Stimulated activated CD8-positive, alpha-beta memory T cell treated with anti-CD3 and anti-CD28 coated beads, Interleukin-7, amount 100 ng/mL, for 48 hours (primary cell): ENCODE data around the gene SYT13.

Source experiments
- DNase-seq, 2 donors: peaks; one replicate each; pipeline ENCODE4 v3.0.0-alpha.2; 2020; ENCODE audit warnings: low read depth in 1 of 2; ENCODE audit errors: extremely low read depth in 1 of 2

SYT13 gene, protein sequence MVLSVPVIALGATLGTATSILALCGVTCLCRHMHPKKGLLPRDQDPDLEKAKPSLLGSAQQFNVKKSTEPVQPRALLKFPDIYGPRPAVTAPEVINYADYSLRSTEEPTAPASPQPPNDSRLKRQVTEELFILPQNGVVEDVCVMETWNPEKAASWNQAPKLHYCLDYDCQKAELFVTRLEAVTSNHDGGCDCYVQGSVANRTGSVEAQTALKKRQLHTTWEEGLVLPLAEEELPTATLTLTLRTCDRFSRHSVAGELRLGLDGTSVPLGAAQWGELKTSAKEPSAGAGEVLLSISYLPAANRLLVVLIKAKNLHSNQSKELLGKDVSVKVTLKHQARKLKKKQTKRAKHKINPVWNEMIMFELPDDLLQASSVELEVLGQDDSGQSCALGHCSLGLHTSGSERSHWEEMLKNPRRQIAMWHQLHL

DNA sequence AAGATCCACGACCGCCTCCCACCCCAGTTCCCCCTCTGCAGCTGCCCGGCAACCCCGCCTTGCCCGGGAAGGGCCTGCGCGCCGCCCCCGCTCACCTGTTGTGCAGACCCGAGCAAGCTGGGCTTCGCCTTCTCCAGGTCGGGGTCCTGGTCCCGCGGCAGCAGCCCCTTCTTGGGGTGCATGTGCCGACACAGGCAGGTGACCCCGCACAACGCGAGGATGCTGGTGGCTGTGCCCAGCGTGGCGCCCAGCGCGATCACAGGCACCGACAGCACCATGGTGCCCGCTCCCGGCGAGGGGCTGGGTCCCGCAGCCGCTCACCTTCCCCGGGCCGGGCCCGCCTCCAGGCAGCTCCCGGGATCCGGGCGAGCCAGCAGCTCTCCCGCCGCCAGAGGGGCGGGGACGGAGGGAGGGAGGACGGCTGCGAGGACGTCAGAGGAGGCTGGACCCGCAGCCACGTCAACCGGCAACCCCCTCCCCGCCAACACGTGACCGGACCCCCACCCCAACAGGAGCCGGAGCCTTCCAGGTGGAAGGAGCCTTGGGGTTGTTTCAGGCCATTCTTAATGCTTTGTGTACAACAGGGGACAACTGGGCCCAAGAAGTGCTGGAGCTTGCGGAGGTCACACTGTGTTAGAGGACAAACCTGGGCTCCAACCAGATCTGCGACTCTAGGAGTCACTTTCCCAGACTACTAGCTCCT is at the start of gene SYT13:
TSS of gene SYT13 (minus strand) at position 412 of the 703 bp plus-strand sequence. CDS start at position 278, 134 bp downstream.
- DNase-seq, result no peak

DNA sequence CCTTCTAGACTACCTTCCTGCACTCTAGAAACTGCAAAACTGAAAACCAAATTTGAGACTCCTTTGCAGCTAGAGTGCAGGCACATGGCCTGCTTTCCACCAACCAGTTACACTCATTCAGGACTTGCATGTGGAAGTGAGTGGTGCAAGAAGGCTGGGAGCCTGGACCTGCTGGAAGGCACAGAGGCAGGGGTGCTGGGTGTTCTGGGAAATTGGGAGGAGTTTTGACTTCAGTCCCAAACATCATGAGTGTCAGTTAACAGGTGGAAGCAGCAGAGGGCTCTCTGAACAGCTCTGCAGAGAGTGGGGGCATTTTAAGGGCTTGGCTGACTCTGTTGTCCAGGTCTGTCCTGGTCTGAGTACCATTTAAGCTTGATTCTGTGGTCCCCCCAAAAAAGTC is 49.3 kb upstream of the SYT13 start:
- DNase-seq, result no peak

DNA sequence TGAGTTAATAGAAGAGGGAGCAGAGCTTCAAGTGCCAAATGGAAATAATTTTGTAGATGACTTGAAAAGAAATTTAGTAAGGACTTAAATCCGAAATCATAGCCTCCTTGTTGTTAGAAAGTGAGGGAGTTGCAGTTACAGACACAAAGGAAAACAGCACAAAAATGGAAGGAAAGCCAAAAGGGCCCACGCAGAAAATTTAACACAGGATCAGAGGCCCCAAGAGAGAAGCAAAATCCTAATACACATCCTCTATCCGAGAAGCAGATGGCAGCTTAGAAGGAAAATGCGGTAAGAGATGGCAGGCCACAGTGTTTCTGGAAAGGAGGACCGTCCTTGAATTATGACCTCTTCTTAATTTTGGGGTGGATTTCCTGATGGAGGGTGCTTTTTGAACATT is 48.7 kb upstream of the SYT13 start:
- DNase-seq, result no peak

DNA sequence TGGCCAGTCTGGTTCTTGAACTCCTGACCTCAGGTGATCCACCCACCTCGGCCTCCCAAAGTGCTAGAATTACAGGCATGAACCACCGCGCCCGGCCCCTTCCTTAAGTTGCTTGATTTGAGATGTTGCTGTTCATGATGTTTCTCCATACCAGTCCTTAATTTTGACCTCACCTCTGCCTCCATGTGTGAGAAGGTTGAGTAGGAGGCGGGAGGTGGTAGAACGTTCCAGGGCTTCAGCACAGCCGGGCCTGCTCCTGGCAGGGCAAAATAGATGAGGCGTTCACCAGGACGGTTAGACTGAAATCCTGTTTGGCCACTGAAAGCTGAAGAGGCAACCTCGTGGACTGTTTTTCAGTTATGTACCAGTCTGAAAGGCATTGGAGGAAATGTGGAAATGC is 48.3 kb upstream of the SYT13 start:
- DNase-seq, result no peak

DNA sequence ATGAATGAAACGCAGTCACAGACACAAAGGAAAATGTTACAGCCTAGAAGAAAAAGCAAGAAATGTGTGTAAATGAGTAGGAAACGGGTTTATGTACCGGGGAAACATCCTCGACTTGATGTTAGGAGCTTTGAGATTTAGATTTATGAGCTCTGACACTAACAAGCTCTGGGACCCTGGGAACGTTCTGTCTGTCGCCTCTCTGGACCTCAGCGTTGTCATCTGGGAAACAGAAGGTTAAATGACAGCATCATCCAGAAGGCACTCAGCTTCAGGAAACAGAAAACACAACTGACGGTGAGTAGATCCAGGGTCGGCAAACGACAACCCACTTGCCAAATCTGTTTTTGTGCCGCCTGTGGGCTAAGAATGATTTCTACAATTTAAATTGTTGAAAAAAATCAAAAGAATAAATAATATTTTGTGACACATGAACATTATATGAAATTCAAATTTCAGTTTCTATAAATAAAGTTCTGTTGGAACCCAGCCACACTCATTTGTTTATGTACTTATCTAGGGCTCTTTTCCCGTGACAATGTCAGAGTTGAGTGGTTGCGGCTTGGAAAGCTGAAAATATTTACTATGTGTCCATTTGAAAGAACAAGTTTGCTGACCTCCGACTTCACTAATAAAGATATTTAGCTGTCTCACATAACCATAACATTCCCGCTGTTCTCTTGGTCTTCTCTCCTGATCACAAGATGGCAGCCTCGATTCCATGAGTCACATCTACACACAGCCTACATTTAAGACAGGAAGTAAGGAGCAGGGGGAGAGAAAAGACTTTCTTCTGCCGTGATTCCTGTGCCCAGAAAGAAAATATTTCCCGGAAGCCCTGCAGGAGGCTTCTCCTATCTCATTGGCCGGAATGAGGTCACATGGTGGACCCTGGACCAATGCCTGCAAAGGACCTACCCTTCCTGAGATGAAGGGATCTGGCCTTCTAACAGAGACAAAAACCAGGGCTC is 47.1 kb upstream of the SYT13 start:
- DNase-seq, result no peak

DNA sequence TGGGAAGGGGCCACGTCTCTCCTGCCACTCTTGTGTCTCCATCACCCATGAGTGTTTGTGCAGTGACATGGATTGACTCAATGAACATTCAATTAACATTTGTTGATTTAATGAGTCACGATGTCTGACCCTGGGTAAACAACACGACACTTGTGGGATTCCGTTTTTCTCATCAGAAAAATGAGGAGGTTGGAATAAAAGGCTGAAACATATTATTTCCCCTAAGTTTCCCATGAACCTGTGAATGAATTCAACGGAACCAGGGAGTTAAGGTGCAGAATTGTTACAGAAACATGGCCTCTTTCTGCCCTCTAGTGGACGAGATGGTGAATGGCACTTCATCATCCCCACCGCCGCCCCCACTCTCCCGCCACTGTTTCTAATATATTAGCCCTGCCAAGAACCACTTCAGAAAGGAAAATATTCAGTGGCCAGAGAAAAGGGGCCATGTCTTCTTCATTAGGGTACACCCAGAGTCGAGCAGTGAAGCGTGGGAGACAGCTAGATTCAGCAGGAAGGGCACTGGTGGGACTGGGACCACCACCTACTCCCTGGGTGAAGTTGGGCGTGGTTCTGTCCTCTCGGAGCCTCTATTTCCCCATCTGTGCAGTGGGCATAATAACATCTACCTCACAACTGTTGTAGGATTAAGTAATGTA is 46.3 kb upstream of the SYT13 start:
- no peak for DNase-seq

DNA sequence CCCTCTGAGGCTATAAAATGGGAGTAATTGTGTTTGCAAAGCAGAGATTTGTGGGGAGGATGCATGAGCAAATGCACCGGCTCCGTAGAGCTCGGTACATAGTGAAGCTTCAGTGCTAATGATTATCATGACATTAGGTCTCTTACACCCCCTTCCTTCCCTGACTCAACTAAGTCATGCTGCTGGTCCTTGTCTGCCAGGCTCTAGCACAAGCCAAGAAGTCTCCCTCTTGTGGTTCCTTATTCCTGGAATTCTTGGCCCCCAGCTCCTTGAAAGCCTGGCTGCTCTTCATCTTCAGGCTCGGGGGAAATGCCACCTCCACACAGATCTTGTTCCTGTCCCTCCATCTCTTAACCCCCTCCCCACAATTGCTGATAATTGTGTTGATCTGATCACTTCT is 45.7 kb upstream of the SYT13 start:
- DNase-seq, result no peak

DNA sequence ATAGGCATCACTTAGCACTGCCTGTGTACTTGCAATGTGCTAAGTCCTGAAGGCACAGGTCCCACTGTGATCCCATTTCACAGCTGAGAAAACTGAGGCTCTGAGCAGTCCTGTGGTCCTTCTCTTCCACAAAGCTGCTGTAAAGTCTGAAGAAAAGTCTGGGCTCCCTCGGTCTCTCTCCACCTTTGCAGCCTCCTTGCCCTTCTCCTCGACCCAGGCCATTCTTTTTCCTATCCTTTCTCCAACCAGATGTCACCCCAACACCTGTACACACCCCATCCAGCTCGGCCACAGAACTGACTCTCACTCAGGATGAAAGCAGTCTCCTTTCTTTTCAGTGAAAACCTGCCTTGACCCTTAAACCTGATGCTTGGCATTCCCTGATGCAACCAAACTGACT is 42.6 kb upstream of the SYT13 start:
- DNase-seq, result no peak

DNA sequence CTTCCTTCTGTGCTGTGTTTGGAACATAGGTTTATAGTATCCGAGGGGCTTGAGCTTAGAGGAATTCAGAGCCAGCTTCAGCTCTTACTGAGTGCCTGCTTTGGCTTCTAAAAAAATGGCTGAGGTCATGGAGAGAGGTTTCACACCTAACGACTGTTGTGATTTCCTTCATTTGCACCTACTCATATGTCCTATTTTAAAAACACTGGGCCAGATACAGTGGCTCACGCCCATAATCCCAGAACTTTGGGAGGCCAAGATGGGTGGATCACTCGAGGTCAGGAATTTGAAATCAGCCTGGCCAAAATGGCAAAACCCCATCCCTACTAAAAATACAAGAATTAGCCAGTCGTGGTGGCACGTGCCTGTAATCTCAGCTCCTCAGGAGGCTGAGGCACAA is 38.3 kb upstream of the SYT13 start:
- no peak for DNase-seq

DNA sequence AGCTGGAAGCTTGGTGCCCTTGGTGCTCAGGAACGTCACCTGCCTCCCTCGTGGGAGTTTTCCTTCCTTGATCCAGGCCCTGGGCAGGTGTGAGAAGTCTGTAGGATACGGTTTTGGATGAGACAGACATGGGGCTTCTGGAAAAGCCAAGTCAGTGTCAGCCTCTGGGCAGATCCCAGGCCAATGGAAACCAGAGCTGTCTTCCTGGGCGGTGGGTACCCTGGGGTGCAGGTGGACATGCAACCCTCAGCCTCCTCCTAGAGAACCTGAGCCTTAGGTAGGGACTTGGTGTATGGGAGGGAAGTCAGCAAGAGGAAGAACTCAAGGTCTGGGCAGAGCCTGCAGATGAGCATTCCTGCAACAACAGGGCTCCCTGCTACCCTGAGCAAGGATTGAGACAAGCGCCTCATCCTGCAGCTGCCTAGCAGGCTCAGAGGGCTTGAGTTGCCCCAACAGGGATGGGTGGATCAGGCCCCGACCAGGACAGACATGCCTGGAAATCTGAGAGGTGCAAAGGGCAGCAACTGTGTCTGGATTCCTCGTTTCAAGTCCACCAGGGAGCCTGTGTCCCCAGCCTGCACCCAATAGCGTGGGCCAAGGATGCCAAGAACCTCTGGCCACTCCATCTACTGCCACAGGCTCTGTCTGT is 37.6 kb upstream of the SYT13 start:
- no peak for DNase-seq

DNA sequence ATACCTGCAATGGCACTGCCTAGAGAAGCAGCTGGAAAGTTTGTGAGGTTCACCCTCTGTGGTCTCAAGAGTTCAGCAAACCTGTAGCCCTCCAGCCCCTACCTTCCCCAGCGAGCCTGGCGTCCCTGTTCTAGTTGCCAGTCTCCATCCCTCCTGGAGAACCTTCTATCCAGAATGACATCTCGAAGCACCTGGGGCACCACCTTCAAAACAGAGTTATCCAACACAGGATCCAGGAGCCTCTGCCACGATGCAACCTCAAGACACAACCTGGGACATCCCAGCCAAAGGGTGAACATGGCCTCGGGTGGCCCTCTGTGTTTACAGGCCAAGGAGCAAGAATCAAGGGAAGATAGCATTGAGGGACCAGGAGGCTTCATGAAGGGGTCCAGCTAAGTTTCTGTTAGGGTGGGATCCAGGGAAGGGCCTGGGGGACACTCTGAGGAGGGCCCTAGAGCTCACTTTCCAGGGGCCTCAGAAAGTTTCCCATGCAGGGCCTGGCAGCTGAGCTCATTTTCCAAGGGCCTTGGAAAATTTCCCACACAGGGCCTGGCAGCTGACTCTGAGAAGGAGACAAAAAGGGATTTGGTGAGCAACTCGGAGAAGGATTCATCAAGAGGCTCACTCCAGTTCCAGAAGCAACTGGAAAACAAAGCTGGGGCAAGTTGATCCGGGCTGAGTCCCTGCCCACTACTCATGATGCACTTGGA is 36.9 kb upstream of the SYT13 start:
- no peak for DNase-seq

DNA sequence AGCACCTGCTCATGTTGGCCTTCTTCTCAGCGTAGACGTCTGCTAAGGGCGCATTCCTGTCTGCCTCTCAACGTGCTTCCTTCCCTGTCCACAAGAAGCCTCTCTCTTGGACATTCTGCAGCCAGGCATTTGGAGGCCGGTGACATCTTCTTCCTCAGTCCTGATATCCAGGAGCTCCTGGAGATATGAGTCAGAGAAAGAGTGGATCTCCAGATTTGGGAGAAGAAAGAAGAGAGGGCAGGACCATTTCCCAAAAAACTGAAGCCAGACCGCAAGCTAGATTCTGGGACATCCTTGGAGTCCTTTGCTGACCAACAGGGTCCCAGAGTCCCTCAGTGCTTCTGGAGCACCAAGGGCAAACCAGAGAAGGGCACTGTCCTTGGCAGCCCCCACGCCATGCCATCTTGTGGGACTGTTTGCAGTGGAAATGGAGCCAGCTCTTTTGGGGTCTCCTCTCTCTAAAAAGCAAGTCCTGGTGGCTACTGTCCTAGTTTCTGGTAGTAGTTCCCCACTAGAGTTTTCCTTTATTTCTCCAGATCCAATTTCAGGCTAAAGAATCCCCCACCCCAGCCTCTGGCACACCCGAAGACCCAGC is 36.1 kb upstream of the SYT13 start:
- DNase-seq, result no peak

DNA sequence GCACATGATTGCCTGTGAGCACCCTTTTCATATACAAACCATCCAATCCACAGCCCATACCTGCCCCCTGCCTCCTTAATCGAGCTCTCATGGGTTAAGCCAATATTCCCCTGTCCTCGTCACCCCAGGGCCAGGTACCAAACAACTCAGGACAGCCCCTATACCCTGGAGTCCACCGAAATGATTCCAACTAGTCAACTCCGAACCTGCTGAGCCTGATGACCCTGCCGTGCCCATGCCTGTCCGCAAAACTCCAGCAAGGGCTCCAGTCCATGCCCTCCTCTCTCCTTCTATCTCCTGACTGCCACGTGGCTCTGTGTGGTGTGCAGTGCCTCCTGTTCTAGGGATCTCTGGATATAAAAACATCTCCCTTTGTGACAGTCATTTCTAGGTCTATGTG is 35.5 kb upstream of the SYT13 start:
- DNase-seq, result no peak

DNA sequence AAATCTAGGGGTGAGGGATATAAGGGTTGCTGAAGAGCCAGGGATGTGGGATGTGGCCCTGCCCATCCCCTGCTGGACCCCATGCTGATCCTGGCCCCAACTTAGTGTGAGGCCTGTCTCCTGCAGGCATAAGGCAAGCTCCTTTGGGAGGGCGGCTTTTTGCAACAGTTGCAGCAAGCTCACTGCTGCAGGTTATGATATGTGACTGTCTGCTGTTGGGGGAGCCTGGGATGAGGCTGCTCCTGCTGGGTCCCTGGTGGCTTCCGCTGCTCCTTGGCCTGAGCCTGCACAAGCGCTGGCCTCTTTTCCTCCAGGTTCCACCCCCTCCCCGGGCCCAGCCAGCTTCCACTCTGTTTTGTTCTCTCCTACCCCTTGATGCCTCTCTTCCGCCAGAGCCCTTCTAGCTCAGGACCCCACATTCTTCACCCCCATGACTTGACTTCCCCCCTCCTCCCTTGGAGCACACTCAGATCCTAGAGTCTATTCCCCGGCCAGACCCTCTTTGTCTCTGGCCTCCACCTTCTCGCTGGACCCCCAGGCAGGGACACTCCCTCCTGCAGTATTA is 35.0 kb upstream of the SYT13 start:
- no peak for DNase-seq

DNA sequence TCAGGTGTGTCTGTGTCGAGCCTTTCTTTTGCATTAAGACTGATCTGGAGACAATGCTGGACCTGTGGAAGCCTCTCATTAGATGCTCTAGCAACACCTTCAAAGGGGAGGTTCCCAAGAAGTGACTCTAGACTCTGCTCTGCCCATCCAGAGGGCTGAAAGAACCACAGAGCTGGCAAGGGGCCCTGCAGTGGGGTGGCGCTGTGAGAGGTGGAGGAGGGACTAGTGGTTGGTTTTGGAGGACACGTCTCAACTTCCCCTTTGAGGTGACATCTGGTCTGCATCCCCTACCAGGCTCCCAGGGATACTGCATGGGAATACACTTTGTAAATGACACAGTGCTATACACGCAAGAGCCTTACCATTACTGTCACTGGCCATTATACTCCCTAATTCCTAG is 34.2 kb upstream of the SYT13 start:
- no peak for DNase-seq

DNA sequence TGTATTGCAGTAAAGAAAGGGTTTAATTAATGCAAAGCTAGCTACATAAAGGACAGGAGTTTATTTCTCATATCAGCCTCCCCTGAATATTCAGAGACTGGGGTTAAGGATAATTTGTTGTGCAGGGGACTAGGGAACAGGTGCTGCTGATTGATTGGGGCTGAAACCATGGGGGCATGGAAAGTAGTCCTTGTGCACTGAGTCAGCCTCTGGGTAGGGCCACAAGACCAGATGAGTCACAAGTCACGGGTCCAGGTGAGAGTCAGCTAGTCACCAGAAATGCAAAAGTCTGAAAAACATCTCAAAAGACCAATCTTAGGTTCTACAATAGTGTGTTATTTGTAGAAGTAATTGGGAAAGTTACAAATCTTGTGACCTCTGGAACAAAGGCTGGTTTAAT is 32.9 kb upstream of the SYT13 start:
- no peak for DNase-seq

DNA sequence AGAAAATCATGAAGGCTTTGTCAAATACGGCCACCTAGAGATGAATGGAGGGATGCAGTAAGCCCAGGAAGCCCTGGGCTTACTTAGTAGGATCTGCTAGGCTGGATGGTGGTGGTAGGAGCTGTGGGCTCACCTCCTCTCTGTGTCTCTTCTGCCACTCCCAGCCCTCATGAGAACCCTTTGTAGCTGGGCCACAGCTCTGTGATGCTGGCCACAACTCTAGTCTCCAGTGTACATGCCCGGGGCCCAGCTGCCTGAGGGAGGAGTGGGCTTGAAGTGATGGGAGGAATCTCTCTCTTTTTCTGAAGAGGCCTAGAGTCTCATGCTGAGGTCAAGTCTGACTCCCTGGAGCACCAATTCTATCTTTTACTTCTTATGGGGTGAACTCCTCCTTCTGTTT is 32.4 kb upstream of the SYT13 start:
- DNase-seq, result no peak

DNA sequence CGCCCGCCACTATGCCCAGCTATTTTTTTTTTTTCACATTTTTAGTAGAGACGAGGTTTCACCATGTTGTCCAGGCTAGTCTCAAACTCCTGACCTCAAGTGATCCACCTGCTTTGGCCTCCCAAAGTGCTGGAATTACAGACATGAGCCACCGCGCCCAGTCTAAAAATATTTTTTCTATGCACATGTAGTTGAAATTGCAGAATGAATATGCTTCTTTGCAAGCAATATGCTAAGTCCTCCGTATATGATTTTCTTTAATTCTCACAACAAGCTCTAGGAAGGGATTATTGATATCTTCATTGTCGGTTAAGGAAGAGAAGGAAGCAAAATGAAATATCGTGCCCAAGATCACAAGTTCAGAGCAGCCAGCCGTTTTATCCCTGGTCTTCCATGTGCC is 30.1 kb upstream of the SYT13 start:
- no peak for DNase-seq

DNA sequence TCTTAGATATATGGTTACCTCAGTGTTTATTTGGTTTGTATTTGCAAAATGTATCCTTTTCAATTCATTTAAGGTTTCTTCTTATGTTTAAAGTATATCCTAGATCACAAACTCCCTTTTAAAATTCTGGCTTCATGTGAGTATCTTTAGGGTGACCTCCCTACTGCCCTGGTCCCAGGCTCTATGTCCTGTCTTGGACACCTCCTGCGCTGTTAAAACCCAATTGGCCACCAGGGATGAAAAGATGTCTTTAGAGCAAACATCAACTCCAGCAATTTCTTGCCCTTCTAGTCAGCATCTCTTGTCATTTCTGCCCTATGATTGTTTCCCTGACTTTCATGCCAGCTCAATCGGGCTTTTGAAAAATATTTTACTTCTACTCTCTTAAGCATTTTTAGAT is 28.8 kb upstream of the SYT13 start:
- DNase-seq, result no peak
